AG04450 (cell line): Measurements from ENCODE around the gene EGLN3. TPM values are rescaled to one million over a fixed set of nuclear protein-coding genes. Genes with fewer than 3 reads are reported as not detected.

Source experiments
- CTCF ChIA-PET: fragments of 300-600, 350-600 bp; formaldehyde crosslinking; extraction: SDS; loops from one replicate; lab custom pipeline; 2022; ENCODE audit warnings: antibody characterized with exemption, inconsistent platforms; lab: Charles Lee
- POLR2A ChIA-PET: fragments of 350-600 bp; formaldehyde crosslinking; extraction: SDS; loops from one replicate; lab custom pipeline; 2021; ENCODE audit warnings: antibody characterized with exemption, inconsistent platforms; lab: Yijun Ruan, JAX
- DNase-seq: peaks from one replicate; pipeline ENCODE4 v3.0.0-alpha.2; 2011; ENCODE audit warnings: low read depth, low spot score
- H3K27ac ChIP-seq: one replicate; pipeline ENCODE4 v1.5.1; 2012; ENCODE audit warnings: low read depth, low read length, control low read depth
- H3K27me3 ChIP-seq: one replicate; pipeline ENCODE4 v1.6.0; 2012; ENCODE audit warnings: low read length; ENCODE audit not compliant: control insufficient read depth, insufficient read depth
- H3K4me3 ChIP-seq: 2 replicates; pipeline ENCODE4 v1.5.1; 2011; ENCODE audit warnings: mild to moderate bottlenecking, low read depth, low read length, control low read depth
- H3K9me3 ChIP-seq: 2 replicates; pipeline ENCODE4 v1.5.1; 2012; ENCODE audit warnings: low read length; ENCODE audit not compliant: control insufficient read depth, insufficient read depth
- CTCF ChIP-seq: IDR thresholded peaks from 2 replicates; pipeline ENCODE4 v1.5.1; 2011; ENCODE audit warnings: low read depth, low read length, control low read depth, inconsistent platforms
- polyA plus RNA-seq: library from polyadenylated mRNA; depleted of rRNA; stranded (reverse); fragments of >200 nt; gene quantifications from 2 replicates; pipeline ENCODE4 v1.2.3, GENCODE V29; 2011

EGLN3 gene
- polyA plus RNA-seq, 1 experiment: 0.04 TPM

GRCh38 chr14:33948869-33949408, 1.9 kb downstream of the EGLN3 start:
- DNase-seq: no peak
- H3K9me3 ChIP-seq: peaks cover 5% of the 10 kb centered on the region
- CTCF ChIA-PET: no interaction called here
- POLR2A ChIA-PET: no interaction called here
- no peak for TF ChIP-seq CTCF
- H3K27me3 ChIP-seq: peaks cover 23% of the 10 kb centered on the region
- no peak overlapping the region for H3K4me3 ChIP-seq
- H3K27ac ChIP-seq: no peak overlapping the region

- ChIA-PET CTCF (no interaction called here), POLR2A (no interaction called here)
- DNase-seq: no peak
- Histone ChIP-seq H3K9me3 (peaks cover 5% of the 10 kb centered on the region), H3K27me3 (peaks cover 23% of the 10 kb centered on the region), H3K27ac (no peak overlapping the region), H3K4me3 (no peak overlapping the region)
- no peak for TF ChIP-seq CTCF
Observed at GRCh38 chr14:33948145-33948868, 2.6 kb downstream of the EGLN3 start.

- ChIA-PET CTCF (no interaction called here), POLR2A (no interaction called here)
- H3K9me3 ChIP-seq: peaks cover 5% of the 10 kb centered on the region
- peaks cover 19% of the 10 kb centered on the region for H3K27me3 ChIP-seq
- TF ChIP-seq CTCF: no peak
- no peak for DNase-seq
- no peak overlapping the region for H3K4me3 ChIP-seq
- H3K27ac ChIP-seq: no peak overlapping the region
Observed at GRCh38 chr14:33946679-33947476, 4.0 kb downstream of the EGLN3 start.

DNA sequence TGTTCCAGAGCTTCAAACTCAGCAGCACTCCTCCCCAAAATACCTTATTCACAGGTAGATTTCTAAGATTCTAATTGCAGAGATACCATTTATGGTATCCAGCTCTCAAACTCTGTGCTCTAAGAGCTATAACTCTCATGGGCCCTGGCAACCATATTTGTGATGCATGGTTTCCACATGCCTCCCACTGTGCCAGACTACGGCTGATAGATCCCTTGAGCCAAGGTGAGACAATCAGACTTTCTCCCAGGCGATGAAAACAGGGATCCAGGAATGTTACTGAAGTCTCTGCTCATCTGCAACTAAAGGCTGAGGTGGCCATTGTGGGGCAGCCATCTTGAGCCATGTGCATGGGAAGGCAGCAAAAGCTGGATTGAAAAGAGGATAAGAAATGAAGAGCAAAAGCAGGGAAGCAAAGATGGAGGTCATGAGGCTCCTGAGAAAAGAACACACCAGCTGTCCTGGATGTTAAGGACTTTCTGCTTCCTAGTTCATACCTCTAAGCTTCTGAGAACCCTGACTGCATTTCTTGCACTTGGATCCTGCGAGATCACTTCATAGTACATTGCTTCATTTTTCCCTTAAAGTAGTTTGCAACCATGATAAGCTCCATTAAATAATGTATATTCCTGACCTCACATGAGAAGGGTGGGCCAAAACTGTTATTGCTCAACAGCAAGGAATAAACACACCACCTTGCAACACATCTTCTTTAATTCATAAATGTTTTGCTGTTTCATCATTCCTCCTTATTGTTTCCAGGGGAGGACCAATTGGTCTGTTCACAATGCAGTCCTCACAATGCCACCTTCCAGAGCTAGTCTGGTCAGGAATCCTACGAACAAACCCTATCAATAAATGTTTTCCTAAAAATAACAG, 5.4 kb downstream of the EGLN3 start:
- no peak for TF ChIP-seq CTCF
- no peak for DNase-seq
- ChIA-PET POLR2A (no interaction called here), CTCF (no interaction called here)
- no peak overlapping the region for H3K4me3 ChIP-seq
- H3K9me3 ChIP-seq: peaks cover 5% of the 10 kb centered on the region
- peaks cover 15% of the 10 kb centered on the region for H3K27me3 ChIP-seq
- no peak overlapping the region for H3K27ac ChIP-seq
